ENCODE data around the gene FGF14. TPM values are rescaled to one million over a fixed set of nuclear protein-coding genes. Genes with fewer than 3 reads are reported as not detected.

The FGF14 gene
- total RNA-seq, 2 experiments from 2014 or later, result not detected

DNA sequence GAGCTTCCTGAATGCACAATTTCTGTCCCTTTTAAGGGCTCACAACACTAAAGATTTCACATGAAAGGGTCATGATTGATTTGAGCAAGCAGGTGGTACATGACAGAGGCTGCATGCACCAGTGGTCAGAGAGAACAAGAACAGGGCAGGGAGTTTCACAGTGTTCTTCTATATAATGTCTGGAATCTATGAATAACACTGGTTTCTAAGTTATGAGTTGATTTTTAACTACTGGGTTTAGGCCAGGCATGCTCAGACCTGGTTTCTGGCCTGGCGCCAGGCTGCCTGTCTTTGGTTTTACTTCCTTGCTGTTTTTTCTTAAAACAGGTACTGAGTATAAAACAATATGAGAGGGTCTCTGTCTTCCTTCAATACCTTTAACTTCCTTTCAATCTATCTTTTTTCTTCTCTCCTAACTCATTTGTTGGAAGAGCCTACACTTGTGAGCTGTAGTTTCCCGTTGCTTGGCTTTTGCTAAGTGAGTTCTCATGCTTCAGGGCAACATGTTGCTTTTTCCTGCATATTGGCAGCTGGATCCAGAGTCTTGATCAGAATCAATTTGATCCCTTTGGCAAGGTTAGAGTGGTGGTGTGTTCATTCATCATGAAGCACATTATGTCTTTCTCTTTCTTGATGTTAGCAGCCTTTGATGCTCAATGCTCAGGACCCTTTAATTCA, 38.5 kb upstream of the FGF14 start:
- H3K36me3 ChIP-seq (ENCODE audit: insufficient read depth, low read length), result no peaks in the 10 kb centered on the region
- no peak for TF ChIP-seq EZH2phosphoT487 (IDR thresholded peaks at IDR 0.05; ENCODE audit: borderline replicate concordance, low read depth, low read length)
- TF ChIP-seq, protein P1, sequence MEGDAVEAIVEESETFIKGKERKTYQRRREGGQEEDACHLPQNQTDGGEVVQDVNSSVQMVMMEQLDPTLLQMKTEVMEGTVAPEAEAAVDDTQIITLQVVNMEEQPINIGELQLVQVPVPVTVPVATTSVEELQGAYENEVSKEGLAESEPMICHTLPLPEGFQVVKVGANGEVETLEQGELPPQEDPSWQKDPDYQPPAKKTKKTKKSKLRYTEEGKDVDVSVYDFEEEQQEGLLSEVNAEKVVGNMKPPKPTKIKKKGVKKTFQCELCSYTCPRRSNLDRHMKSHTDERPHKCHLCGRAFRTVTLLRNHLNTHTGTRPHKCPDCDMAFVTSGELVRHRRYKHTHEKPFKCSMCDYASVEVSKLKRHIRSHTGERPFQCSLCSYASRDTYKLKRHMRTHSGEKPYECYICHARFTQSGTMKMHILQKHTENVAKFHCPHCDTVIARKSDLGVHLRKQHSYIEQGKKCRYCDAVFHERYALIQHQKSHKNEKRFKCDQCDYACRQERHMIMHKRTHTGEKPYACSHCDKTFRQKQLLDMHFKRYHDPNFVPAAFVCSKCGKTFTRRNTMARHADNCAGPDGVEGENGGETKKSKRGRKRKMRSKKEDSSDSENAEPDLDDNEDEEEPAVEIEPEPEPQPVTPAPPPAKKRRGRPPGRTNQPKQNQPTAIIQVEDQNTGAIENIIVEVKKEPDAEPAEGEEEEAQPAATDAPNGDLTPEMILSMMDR (conservative IDR thresholded peaks at IDR 0.05; ENCODE audit: low read length), result no peak
- ChIA-PET POLR2A (interaction anchor here (1.0 kb wide), 1 partner anchor 10 kb away, joined by 3 read pairs; no protein-coding TSS in a partner anchor), CTCF (ENCODE audit: unreplicated experiment) (no interaction called here)
- H3K4me1 ChIP-seq (ENCODE audit: insufficient read depth, low read length, poor library complexity, severe bottlenecking), result peaks cover 24% of the 10 kb centered on the region
- H2AFZ ChIP-seq (ENCODE audit: low read length), result peak overlapping the region; percentile 36; the same call in 1 of the 2 replicates
- H3K4me3 ChIP-seq (ENCODE audit: low read depth, low read length, poor library complexity, severe bottlenecking), result no peak overlapping the region
- H3K9me2 ChIP-seq (ENCODE audit: insufficient read depth, low read length), result no peaks in the 10 kb centered on the region
- H3K27ac ChIP-seq (ENCODE audit: low read depth, low read length, poor library complexity, severe bottlenecking), result peak overlapping the region; percentile 84
- intact Hi-C loops (cut with micrococcal nuclease; ENCODE audit: unreplicated experiment), result loop anchor here (5.0 kb wide), 2 partner anchors 48 to 157 kb away; partner anchors contain the start of gene TPP2
- DNase-seq (ENCODE audit: low spot score), result peak; percentile 51
- no peaks in the 10 kb centered on the region for H3K9me3 ChIP-seq (ENCODE audit: low read length)
- H4K20me1 ChIP-seq (ENCODE audit: insufficient read depth, low read length), result no peaks in the 10 kb centered on the region
- H3K79me2 ChIP-seq (ENCODE audit: insufficient read depth, low read depth, low read length), result no peaks in the 10 kb centered on the region
- BruUV-seq (replicated peaks), result no TSS peak
- H3K4me2 ChIP-seq (ENCODE audit: low read length), result peak overlapping the region; percentile 47

DNA sequence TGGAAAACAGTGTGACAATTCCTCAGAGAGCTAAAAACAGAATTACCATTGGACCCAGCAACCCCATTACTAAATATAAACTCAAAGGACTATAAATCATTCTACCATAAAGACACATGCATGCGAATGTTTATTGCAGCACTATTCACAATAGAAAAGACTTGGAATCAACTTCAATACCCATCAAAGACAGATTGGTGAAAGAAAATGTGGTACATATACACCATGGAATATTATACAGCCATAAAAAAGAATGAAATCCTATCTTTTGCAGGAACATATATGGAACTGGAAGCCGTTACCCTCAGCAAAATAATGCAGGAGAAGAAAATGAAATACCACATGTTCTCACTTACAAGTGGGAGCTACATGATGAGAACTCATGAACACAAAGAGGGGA, 20.8 kb upstream of the FGF14 start:
- intact Hi-C loops (cut with micrococcal nuclease; ENCODE audit: unreplicated experiment), result no loop called here
- Histone ChIP-seq H3K27ac (ENCODE audit: low read depth, low read length, poor library complexity, severe bottlenecking) (no peak overlapping the region), H2AFZ (ENCODE audit: low read length) (no peak overlapping the region), H3K36me3 (ENCODE audit: insufficient read depth, low read length) (no peaks in the 10 kb centered on the region), H3K9me2 (ENCODE audit: insufficient read depth, low read length) (no peaks in the 10 kb centered on the region), H3K79me2 (ENCODE audit: insufficient read depth, low read depth, low read length) (no peaks in the 10 kb centered on the region), H4K20me1 (ENCODE audit: insufficient read depth, low read length) (no peaks in the 10 kb centered on the region), H3K9me3 (ENCODE audit: low read length) (no peaks in the 10 kb centered on the region), H3K4me3 (ENCODE audit: low read depth, low read length, poor library complexity, severe bottlenecking) (no peak overlapping the region), H3K4me1 (ENCODE audit: insufficient read depth, low read length, poor library complexity, severe bottlenecking) (no peaks in the 10 kb centered on the region), H3K4me2 (ENCODE audit: low read length) (no peak overlapping the region)
- DNase-seq (ENCODE audit: low spot score), result no peak
- POLR2A ChIA-PET, result no interaction called here
- CTCF ChIA-PET (ENCODE audit: unreplicated experiment), result no interaction called here
- TF ChIP-seq, protein P1 (conservative IDR thresholded peaks at IDR 0.05; ENCODE audit: low read length), result no peak
- no peak for TF ChIP-seq EZH2phosphoT487 (IDR thresholded peaks at IDR 0.05; ENCODE audit: borderline replicate concordance, low read depth, low read length)
- BruUV-seq (replicated peaks), result no TSS peak

DNA sequence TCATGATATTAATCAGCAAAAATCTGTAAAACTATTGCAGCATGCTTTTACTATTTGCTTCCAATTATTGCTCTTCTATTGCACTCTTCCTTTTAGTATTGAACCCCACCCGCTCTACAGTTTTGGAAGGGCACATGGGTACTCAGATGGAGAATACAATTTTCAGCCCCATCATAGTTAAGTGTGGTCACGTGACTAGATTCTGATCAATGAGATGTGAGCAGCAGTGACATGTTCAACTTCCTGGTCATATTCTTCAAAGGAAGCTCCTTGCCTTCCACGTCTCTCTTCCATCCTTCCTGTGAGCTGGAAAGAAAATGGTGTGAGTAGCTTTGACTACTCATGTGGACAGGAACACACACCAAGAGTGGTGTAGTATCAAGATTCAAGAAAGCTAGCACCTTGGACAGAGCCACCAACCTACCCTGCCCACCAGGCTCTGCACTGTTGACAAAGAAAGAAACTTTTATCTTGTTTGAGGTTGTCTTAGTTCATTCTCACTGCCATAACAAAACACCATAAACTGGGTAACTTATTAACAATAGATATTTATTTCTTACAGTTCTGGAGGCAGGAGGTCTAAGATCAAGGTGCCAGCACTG, 3.8 kb upstream of the FGF14 start:
- DNase-seq (ENCODE audit: low spot score), result no peak
- BruUV-seq (replicated peaks), result no TSS peak

More for the DNA sequence above, 3.8 kb upstream of the FGF14 start:
- TF ChIP-seq, protein P1 (conservative IDR thresholded peaks at IDR 0.05; ENCODE audit: low read length), result no peak
- no peak for TF ChIP-seq EZH2phosphoT487 (IDR thresholded peaks at IDR 0.05; ENCODE audit: borderline replicate concordance, low read depth, low read length)
- Histone ChIP-seq H3K4me2 (ENCODE audit: low read length) (no peak overlapping the region), H3K27ac (ENCODE audit: low read depth, low read length, poor library complexity, severe bottlenecking) (no peak overlapping the region), H4K20me1 (ENCODE audit: insufficient read depth, low read length) (no peaks in the 10 kb centered on the region), H3K9me2 (ENCODE audit: insufficient read depth, low read length) (no peaks in the 10 kb centered on the region), H3K9me3 (ENCODE audit: low read length) (no peaks in the 10 kb centered on the region), H3K4me3 (ENCODE audit: low read depth, low read length, poor library complexity, severe bottlenecking) (no peak overlapping the region), H3K36me3 (ENCODE audit: insufficient read depth, low read length) (no peaks in the 10 kb centered on the region), H2AFZ (ENCODE audit: low read length) (no peak overlapping the region), H3K4me1 (ENCODE audit: insufficient read depth, low read length, poor library complexity, severe bottlenecking) (no peaks in the 10 kb centered on the region), H3K79me2 (ENCODE audit: insufficient read depth, low read depth, low read length) (no peaks in the 10 kb centered on the region)
- POLR2A ChIA-PET, result no interaction called here
- intact Hi-C loops (cut with micrococcal nuclease; ENCODE audit: unreplicated experiment), result no loop called here
- CTCF ChIA-PET (ENCODE audit: unreplicated experiment), result no interaction called here
